Measurements from ENCODE around the gene ADORA2A. TPM values are rescaled to one million over a fixed set of nuclear protein-coding genes. Genes with fewer than 3 reads are reported as not detected.

Gene ADORA2A
- total RNA-seq, 1 experiment from 2014 or later: 3.5 TPM

DNA sequence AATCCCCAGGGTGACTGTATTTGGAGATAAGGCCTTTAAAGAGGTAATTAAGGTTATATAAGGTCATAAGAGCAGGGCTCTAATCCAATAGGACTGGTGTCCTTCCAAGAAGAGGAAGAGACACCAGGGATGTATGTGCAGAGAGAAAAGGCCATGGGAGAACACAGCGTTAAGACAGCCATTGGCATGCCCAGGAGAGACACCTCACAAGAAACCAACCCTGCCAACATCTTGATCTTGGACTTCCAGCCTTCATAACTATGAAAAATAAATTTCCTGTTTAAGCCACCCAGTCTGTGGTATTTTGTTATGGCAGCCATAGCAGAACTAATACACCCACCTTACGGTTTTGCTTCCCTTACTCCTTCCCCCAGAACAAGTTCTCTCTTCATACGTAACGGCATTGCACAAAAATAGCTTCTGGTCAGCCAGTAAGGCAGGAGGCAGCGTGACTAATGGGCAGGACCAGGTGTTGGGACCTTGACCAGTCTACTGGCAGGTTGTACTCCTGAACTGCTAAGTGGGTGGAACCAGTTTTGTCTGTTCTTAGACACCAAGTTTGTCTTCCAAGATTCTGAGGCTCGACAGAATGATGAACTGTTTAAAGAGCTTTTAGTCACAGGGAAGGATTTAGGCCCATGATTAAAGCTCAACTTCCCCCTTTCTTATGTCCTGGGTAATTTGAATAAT, 35.8 kb downstream of the ADORA2A start:
- H3K56ac ChIP-seq (ENCODE audit: insufficient read length, low read depth, low read length): no peak overlapping the region
- H4K8ac ChIP-seq (replicated peaks; ENCODE audit: insufficient read length, low read depth, low read length): no peak overlapping the region
- Mint-ChIP-seq H3K4me1 (peaks cover 22 to 25% of the 10 kb centered on the region in 2 experiments), H3K27me3 (ENCODE audit: low read depth) (peaks cover 5% of the 10 kb centered on the region; the same call in 1 of the 2 replicates), H3K4me3 (no peak overlapping the region), H3K9me3 (no peaks in the 10 kb centered on the region), H3K27ac (no peak overlapping the region), H3K36me3 (ENCODE audit: insufficient read depth in 1 of 3, low read depth in 3 of 3) (no peaks in the 10 kb centered on the region)
- no peak overlapping the region for H4K91ac ChIP-seq (ENCODE audit: insufficient read length, low read depth, low read length)
- H3K79me1 ChIP-seq (ENCODE audit: insufficient read depth, low read depth, low read length, poor library complexity, severe bottlenecking): no peaks in the 10 kb centered on the region
- no peak for DNase-seq
- no peaks in the 10 kb centered on the region for H3K79me2 ChIP-seq (ENCODE audit: insufficient read depth, low read length)
- no peak overlapping the region for H4K5ac ChIP-seq (ENCODE audit: insufficient read length, low read depth, low read length)
- H4K20me1 ChIP-seq (ENCODE audit: control insufficient read depth, insufficient read depth, insufficient read length): no peaks in the 10 kb centered on the region
- H2BK15ac ChIP-seq (ENCODE audit: low read depth, low read length): no peak overlapping the region
- no peaks in the 10 kb centered on the region for H3K27me3 ChIP-seq (ENCODE audit: insufficient read depth, low read length)
- H2BK5ac ChIP-seq (ENCODE audit: insufficient read length, low read length): no peak overlapping the region
- H2BK120ac ChIP-seq (ENCODE audit: low read depth, low read length, poor library complexity, severe bottlenecking): no peak overlapping the region
- H3K27ac ChIP-seq (ENCODE audit: insufficient read length, low read depth, low read length): no peak overlapping the region
- no peak overlapping the region for H3K9ac ChIP-seq (ENCODE audit: extremely low read depth, insufficient read length, low read length)
- no peak for TF ChIP-seq CTCF (conservative IDR thresholded peaks at IDR 0.05)
- no peak overlapping the region for H3T11ph ChIP-seq (ENCODE audit: low read length)
- no peak overlapping the region for H3K23ac ChIP-seq (ENCODE audit: insufficient read length, low read depth, low read length)
- H3K4me1 ChIP-seq (ENCODE audit: insufficient read depth, low read length): peaks cover 4% of the 10 kb centered on the region; the same call in 1 of the 2 replicates
- no CpG with 5 or more reads among the region's 6 CpGs for WGBS (ENCODE audit: extremely low coverage, insufficient read length, low lambda C conversion rate)
- H2BK12ac ChIP-seq (ENCODE audit: insufficient read length, low read depth, low read length): no peak overlapping the region
- no peak overlapping the region for H2AK5ac ChIP-seq (ENCODE audit: insufficient read length, low read length)
- H2AFZ ChIP-seq (ENCODE audit: low read length): no peak overlapping the region
- H3K4ac ChIP-seq (ENCODE audit: low read depth, low read length): no peak overlapping the region
- H3K9me3 ChIP-seq (ENCODE audit: control insufficient read depth, low read depth, low read length): no peaks in the 10 kb centered on the region
- no peaks in the 10 kb centered on the region for H3K23me2 ChIP-seq (ENCODE audit: insufficient read length, low read depth, low read length, poor library complexity, severe bottlenecking)
- H3K14ac ChIP-seq (ENCODE audit: insufficient read depth, low read length): no peak overlapping the region
- H3K4me2 ChIP-seq (ENCODE audit: insufficient read depth, insufficient read length, low read length): no peak overlapping the region
- H2BK20ac ChIP-seq (ENCODE audit: low read depth, low read length, poor library complexity, severe bottlenecking): no peak overlapping the region
- H3K18ac ChIP-seq (ENCODE audit: insufficient read length, low read depth, low read length): no peak overlapping the region

Measured in H9 (cell line).